ENCODE results near the gene LAP3.

GRCh38 chr4:17580969-17581368, 4.0 kb downstream of the LAP3 start:
- TF ChIP-seq CTCF (IDR thresholded peaks at IDR 0.05; ENCODE audit: insufficient read depth, low read length, poor library complexity, severe bottlenecking), result no peak
- no peak for TF ChIP-seq EZH2phosphoT487 (conservative IDR thresholded peaks at IDR 0.05; ENCODE audit: low read length)
